Subcutaneous adipose tissue (tissue), 4 donors: ENCODE results near the gene AMY1B. TPM values are rescaled to one million over a fixed set of nuclear protein-coding genes. Genes with fewer than 3 reads are reported as not detected.
"Not testable (repeated sequence)": the region's sequence is repeated elsewhere in the genome, so short reads cannot be mapped to it uniquely, and the experiment has no call there.

Experiments
- small RNA-seq: library from RNA; depleted of rRNA; stranded (forward); fragments of <200 nt; gene quantifications from one replicate; pipeline ENCODE3, GENCODE V24; 2016
- total RNA-seq, 4 donors: library from RNA; depleted of rRNA; stranded (reverse); fragments of >200 nt; gene quantifications; one replicate each; pipeline ENCODE4 v1.1.0, GENCODE V29; 2016
- TF ChIP-seq, protein P1 (sequence below): fragments of 450-650 bp; IDR thresholded peaks from one replicate; pipeline ENCODE4 v1.5.1; 2016; ENCODE audit warnings: low read depth, mild to moderate bottlenecking, control low read depth, antibody characterized with exemption, moderate library complexity

AMY1B gene
- not detected for total RNA-seq

DNA sequence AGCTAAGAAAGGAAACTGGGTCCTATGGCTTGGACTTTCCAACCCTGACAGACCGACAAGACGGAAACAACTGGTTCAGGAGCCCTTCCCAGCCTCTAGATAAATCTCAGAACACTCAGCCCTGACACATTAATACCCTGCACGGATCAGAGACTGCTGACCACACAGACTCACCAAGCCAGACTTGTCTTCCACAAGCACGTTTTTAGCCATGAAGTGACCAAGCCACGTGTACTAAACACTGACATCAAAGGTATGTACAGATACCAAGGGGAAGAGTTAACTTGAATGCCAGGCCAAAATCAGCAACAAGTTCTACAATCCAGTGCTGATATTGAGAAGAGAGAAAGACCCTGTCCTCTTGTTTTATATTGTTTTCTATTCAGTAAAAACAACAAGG, at the start of gene AMY1B:
Gene AMY1B, minus strand, starts transcription at position 101 of the 400 bp plus-strand sequence. CDS start 571 bp downstream, outside the sequence.
- TF ChIP-seq, protein P1, sequence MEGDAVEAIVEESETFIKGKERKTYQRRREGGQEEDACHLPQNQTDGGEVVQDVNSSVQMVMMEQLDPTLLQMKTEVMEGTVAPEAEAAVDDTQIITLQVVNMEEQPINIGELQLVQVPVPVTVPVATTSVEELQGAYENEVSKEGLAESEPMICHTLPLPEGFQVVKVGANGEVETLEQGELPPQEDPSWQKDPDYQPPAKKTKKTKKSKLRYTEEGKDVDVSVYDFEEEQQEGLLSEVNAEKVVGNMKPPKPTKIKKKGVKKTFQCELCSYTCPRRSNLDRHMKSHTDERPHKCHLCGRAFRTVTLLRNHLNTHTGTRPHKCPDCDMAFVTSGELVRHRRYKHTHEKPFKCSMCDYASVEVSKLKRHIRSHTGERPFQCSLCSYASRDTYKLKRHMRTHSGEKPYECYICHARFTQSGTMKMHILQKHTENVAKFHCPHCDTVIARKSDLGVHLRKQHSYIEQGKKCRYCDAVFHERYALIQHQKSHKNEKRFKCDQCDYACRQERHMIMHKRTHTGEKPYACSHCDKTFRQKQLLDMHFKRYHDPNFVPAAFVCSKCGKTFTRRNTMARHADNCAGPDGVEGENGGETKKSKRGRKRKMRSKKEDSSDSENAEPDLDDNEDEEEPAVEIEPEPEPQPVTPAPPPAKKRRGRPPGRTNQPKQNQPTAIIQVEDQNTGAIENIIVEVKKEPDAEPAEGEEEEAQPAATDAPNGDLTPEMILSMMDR = not testable (repeated sequence)

DNA sequence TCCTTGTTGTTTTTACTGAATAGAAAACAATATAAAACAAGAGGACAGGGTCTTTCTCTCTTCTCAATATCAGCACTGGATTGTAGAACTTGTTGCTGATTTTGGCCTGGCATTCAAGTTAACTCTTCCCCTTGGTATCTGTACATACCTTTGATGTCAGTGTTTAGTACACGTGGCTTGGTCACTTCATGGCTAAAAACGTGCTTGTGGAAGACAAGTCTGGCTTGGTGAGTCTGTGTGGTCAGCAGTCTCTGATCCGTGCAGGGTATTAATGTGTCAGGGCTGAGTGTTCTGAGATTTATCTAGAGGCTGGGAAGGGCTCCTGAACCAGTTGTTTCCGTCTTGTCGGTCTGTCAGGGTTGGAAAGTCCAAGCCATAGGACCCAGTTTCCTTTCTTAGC, 40.5 kb downstream of the AMY1B start, which contains the start of gene AMY1A:
Gene AMY1A, plus strand, starts transcription at position 301 of the 400 bp plus-strand sequence. CDS start 571 bp downstream, outside the sequence.
- TF ChIP-seq, protein P1 = not testable (repeated sequence)

Small RNA genes lying within 50 kb of the gene (small RNA-seq; reads per million reads assigned to genes)
- not detected for gene AC105272.1

Other genes starting within 250 kb of the AMY1B start
- 10 to 100 TPM; 52.7 to 71.1 (median 59.7) TPM for gene RNPC3, start 170.5 kb downstream of the AMY1B start, total RNA-seq
- gene AMY2B, start 124.6 kb downstream of the AMY1B start, total RNA-seq = 10 to 100 TPM; 47.1 to 66.3 (median 53.3) TPM
- gene AMY2A, start 78.8 kb downstream of the AMY1B start, total RNA-seq = 1 to 10 TPM in 1 of 4 donors, not detected in 3; 2.5 TPM
- not detected for gene AMY1A, start 40.5 kb downstream of the AMY1B start, total RNA-seq
- gene AMY1C, start 53.7 kb upstream of the AMY1B start, total RNA-seq = not detected